Astrocyte (in vitro differentiated cells and primary cell): ENCODE data around the gene NAA10. TPM values are rescaled to one million over a fixed set of nuclear protein-coding genes. Genes with fewer than 3 reads are reported as not detected.

ENCODE experiments used
- DNase-seq: peaks from one replicate; pipeline ENCODE4 v3.0.0-alpha.2; 2010; ENCODE audit warnings: low read depth
- FAIRE-seq: peaks from 2 replicates; lab custom pipeline; 2011; peaks lifted over from hg19 to GRCh38; lab: Jason Lieb, UNC
- H2AFZ ChIP-seq: 2 replicates; pipeline ENCODE4 v1.6.0; 2012; ENCODE audit warnings: low read depth, low read length, inconsistent platforms
- H3K27ac ChIP-seq: 2 replicates; pipeline ENCODE4 v1.5.1; 2011; ENCODE audit warnings: low read depth, low read length, inconsistent platforms
- H3K27me3 ChIP-seq: 2 replicates; pipeline ENCODE4 v1.6.0; 2011; ENCODE audit warnings: low read length, inconsistent platforms; ENCODE audit not compliant: insufficient read depth
- H3K36me3 ChIP-seq: 2 replicates; pipeline ENCODE4 v1.5.1; 2011; ENCODE audit warnings: low read length, inconsistent platforms; ENCODE audit not compliant: insufficient read depth
- H3K4me1 ChIP-seq: 2 replicates; pipeline ENCODE4 v1.5.1; 2011; ENCODE audit warnings: low read length, inconsistent platforms; ENCODE audit not compliant: insufficient read depth
- H3K4me2 ChIP-seq: 2 replicates; pipeline ENCODE4 v1.6.0; 2012; ENCODE audit warnings: low read length, inconsistent platforms
- H3K4me3 ChIP-seq: 2 replicates; pipeline ENCODE4 v1.5.1; 2011; ENCODE audit warnings: low read depth, mild to moderate bottlenecking, low read length, inconsistent platforms; ENCODE audit not compliant: insufficient read depth
- H3K79me2 ChIP-seq: 2 replicates; pipeline ENCODE4 v1.6.0; 2012; ENCODE audit warnings: mild to moderate bottlenecking, low read length, inconsistent platforms; ENCODE audit not compliant: insufficient read depth
- H3K9ac ChIP-seq: 2 replicates; pipeline ENCODE4 v1.6.0; 2012; ENCODE audit warnings: mild to moderate bottlenecking, low read length, inconsistent platforms
- H3K9me3 ChIP-seq: 2 replicates; pipeline ENCODE4 v1.5.1; 2012; ENCODE audit warnings: low read depth, mild to moderate bottlenecking, low read length, inconsistent platforms; ENCODE audit not compliant: insufficient read depth
- H4K20me1 ChIP-seq: 2 replicates; pipeline ENCODE4 v1.6.0; 2012; ENCODE audit warnings: low read length, inconsistent platforms; ENCODE audit not compliant: insufficient read depth
- H3K27ac Mint-ChIP-seq: one replicate; pipeline ENCODE4 v1.8.0; 2021; ENCODE audit warnings: mild to moderate bottlenecking, mixed read lengths; ENCODE audit not compliant: unreplicated experiment
- H3K27me3 Mint-ChIP-seq: one replicate; pipeline ENCODE4 v1.8.0; 2021; ENCODE audit warnings: low read depth, mixed read lengths; ENCODE audit not compliant: unreplicated experiment
- H3K36me3 Mint-ChIP-seq: one replicate; pipeline ENCODE4 v1.8.0; 2021; ENCODE audit warnings: low read depth, mixed read lengths; ENCODE audit not compliant: unreplicated experiment
- H3K4me1 Mint-ChIP-seq: one replicate; pipeline ENCODE4 v1.8.0; 2021; ENCODE audit warnings: low read depth, mixed read lengths; ENCODE audit not compliant: unreplicated experiment
- H3K4me3 Mint-ChIP-seq: one replicate; pipeline ENCODE4 v1.8.0; 2021; ENCODE audit warnings: mild to moderate bottlenecking, moderate library complexity, mixed read lengths; ENCODE audit not compliant: unreplicated experiment
- H3K9me3 Mint-ChIP-seq: one replicate; pipeline ENCODE4 v1.8.0; 2021; ENCODE audit warnings: mild to moderate bottlenecking, mixed read lengths; ENCODE audit not compliant: unreplicated experiment
- CTCF ChIP-seq: IDR thresholded peaks from 2 replicates; pipeline ENCODE4 v1.5.1; 2011; ENCODE audit warnings: low read depth, mild to moderate bottlenecking, inconsistent platforms, low read length, moderate library complexity; ENCODE audit not compliant: insufficient read depth
- EZH2 ChIP-seq: IDR thresholded peaks from 2 replicates; pipeline ENCODE4 v1.6.1; 2012; ENCODE audit warnings: mild to moderate bottlenecking, low read length, inconsistent platforms; ENCODE audit not compliant: insufficient read depth
- total RNA-seq: library from RNA; stranded (reverse); gene quantifications from 2 replicates; pipeline ENCODE4 v1.2.1, GENCODE V29; 2021

The NAA10 gene
- total RNA-seq, 1 donor from 2014 or later: 144 TPM

- H3K79me2 ChIP-seq: peaks cover 7% of the 10 kb centered on the region
- no peaks in the 10 kb centered on the region for H4K20me1 ChIP-seq
- no peak overlapping the region for H3K9ac ChIP-seq
- no peak overlapping the region for H3K4me3 ChIP-seq
- H2AFZ ChIP-seq: no peak overlapping the region
- TF ChIP-seq CTCF: no peak
- TF ChIP-seq EZH2: no peak
- Mint-ChIP-seq H3K36me3 (peaks cover 5% of the 10 kb centered on the region), H3K4me1 (peaks cover 2% of the 10 kb centered on the region), H3K27ac (no peak overlapping the region), H3K9me3 (no peaks in the 10 kb centered on the region), H3K27me3 (no peaks in the 10 kb centered on the region), H3K4me3 (no peak overlapping the region)
- DNase-seq (no peak), FAIRE-seq (no peak)
- H3K36me3 ChIP-seq: peaks cover 6% of the 10 kb centered on the region
- peaks cover 4% of the 10 kb centered on the region for H3K4me1 ChIP-seq
- no peak overlapping the region for H3K27ac ChIP-seq
- H3K4me2 ChIP-seq: no peak overlapping the region
- no peaks in the 10 kb centered on the region for H3K27me3 ChIP-seq
- H3K9me3 ChIP-seq: no peaks in the 10 kb centered on the region
Observed at GRCh38 chrX:153954558-153955227, 19.9 kb upstream of the NAA10 start.

GRCh38 chrX:153953892-153954557 is 19.2 kb upstream of the NAA10 start:
- Histone ChIP-seq H2AFZ (no peak overlapping the region), H3K4me3 (no peak overlapping the region), H3K79me2 (peaks cover 7% of the 10 kb centered on the region), H3K4me1 (peaks cover 4% of the 10 kb centered on the region), H4K20me1 (no peaks in the 10 kb centered on the region), H3K9ac (no peak overlapping the region), H3K9me3 (no peaks in the 10 kb centered on the region), H3K27ac (no peak overlapping the region), H3K4me2 (no peak overlapping the region), H3K36me3 (peaks cover 6% of the 10 kb centered on the region), H3K27me3 (no peaks in the 10 kb centered on the region)
- H3K9me3 Mint-ChIP-seq: no peaks in the 10 kb centered on the region
- peaks cover 5% of the 10 kb centered on the region for H3K36me3 Mint-ChIP-seq
- DNase-seq (no peak), FAIRE-seq (no peak)
- no peak overlapping the region for H3K4me3 Mint-ChIP-seq
- H3K4me1 Mint-ChIP-seq: peaks cover 2% of the 10 kb centered on the region
- H3K27me3 Mint-ChIP-seq: no peaks in the 10 kb centered on the region
- TF ChIP-seq EZH2: no peak
- no peak for TF ChIP-seq CTCF
- no peak overlapping the region for H3K27ac Mint-ChIP-seq
